Retina (tissue), 1 donor: Measurements from ENCODE around the gene RAB19.
"Not testable (repeated sequence)": the region's sequence is repeated elsewhere in the genome, so short reads cannot be mapped to it uniquely, and the experiment has no call there.

Experiments used
- DNase-seq: peaks from one replicate; pipeline ENCODE4 v3.0.0-alpha.2; 2016

RAB19 gene

GRCh38 chr7:140453785-140454656 lies 50.2 kb downstream of the RAB19 start:
- DNase-seq: not testable (repeated sequence)

- DNase-seq: no peak
Measured at GRCh38 chr7:140454657-140455015, 50.8 kb downstream of the RAB19 start.

GRCh38 chr7:140455743-140456142 lies 51.9 kb downstream of the RAB19 start:
- no peak for DNase-seq

- no peak for DNase-seq
Measured at GRCh38 chr7:140456551-140457051, 52.7 kb downstream of the RAB19 start.

- no peak for DNase-seq
Measured at GRCh38 chr7:140458201-140458600, 54.3 kb downstream of the RAB19 start.

GRCh38 chr7:140458916-140459315 lies 55.1 kb downstream of the RAB19 start:
- peak; percentile 60 for DNase-seq

GRCh38 chr7:140463111-140463510 lies 59.3 kb downstream of the RAB19 start:
- DNase-seq: no peak

- DNase-seq: no peak
Measured at GRCh38 chr7:140475747-140476333, 72.0 kb downstream of the RAB19 start.

- DNase-seq: no peak
Measured at GRCh38 chr7:140476698-140477261, 72.9 kb downstream of the RAB19 start.
